ENCODE results near the gene RNF41. TPM values are rescaled to one million over a fixed set of nuclear protein-coding genes. Genes with fewer than 3 reads are reported as not detected.

RNF41 gene
- total and polyA plus RNA-seq, 2 of the 13 experiments (the other 11 are each of a cell fraction or from before 2014, with no cell fraction given), result 27.1 to 39.4 TPM

DNA sequence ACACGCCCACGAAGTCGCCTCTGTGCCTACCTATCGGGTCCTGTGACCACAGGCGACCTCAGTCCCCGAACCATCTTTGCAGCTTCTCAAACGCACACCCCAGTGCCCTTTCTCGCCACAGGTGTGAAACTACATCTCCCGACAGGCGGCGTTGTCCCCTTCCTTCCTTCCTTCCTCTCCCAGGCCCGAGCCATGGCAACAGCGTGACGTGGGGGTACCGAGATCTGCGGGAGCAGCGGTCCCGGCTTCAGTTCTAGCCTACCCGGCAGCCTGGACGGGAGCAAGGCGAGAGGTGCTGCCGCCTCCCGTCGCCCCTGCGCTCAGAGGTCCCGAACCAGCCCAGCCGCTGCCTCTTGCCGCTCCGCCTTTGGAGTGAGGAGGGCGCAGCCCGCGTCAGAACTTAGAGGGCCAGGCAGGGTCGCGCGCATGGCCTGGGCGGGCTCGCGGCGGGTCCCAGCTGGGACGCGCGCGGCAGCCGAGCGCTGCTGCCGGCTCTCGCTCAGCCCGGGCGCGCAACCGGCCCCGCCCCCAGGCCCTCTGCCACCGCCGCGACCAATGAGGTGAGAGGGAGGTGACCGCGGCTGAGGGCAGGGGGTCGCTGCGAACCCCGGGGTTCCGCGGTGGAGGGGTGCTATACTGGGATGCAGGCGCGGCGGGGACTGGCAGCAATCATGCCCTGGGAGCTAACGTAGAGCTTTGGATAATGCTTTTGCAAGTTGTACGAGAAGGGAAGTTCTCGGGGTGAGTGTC is 45.1 kb upstream of the RNF41 start, which contains the start of gene COQ10A (continued):
- TF ChIP-seq THAP9 (CRISPR knock-in tag; IDR thresholded peaks at IDR 0.05; ENCODE audit: borderline replicate concordance), result peak; percentile 68; the same call in 1 of the 2 replicates
- no peak for TF ChIP-seq EED (CRISPR knock-in tag; IDR thresholded peaks at IDR 0.05)
- no peak for TF ChIP-seq SNRNP70 (IDR thresholded peaks at IDR 0.05; ENCODE audit: low read depth, low read length)
- TF ChIP-seq YEATS2 (CRISPR knock-in tag; IDR thresholded peaks at IDR 0.05; ENCODE audit: borderline replicate concordance), result no peak
- no peak for TF ChIP-seq FOXA1 (IDR thresholded peaks at IDR 0.05)
- peak; percentile 40; the same call in 1 of the 2 replicates for TF ChIP-seq FOXA1 (CRISPR knock-in tag; IDR thresholded peaks at IDR 0.05)
- no peak for TF ChIP-seq MLLT10 (CRISPR knock-in tag; IDR thresholded peaks at IDR 0.05)
- no peak for TF ChIP-seq MTA3 (CRISPR knock-in tag; IDR thresholded peaks at IDR 0.05)
- TF ChIP-seq SMARCE1 (IDR thresholded peaks at IDR 0.05; ENCODE audit: borderline replicate concordance), result no peak
- TF ChIP-seq ZNF282 (IDR thresholded peaks at IDR 0.05; ENCODE audit: partially characterized antibody), result no peak
- peak; percentile 52; the same call in 1 of the 2 replicates for TF ChIP-seq SP2 (CRISPR knock-in tag; IDR thresholded peaks at IDR 0.05)
- TF ChIP-seq ZNF660 (CRISPR knock-in tag; IDR thresholded peaks at IDR 0.05; ENCODE audit: borderline replicate concordance, low read depth), result no peak
- TF ChIP-seq ATF2 (CRISPR knock-in tag; IDR thresholded peaks at IDR 0.05), result no peak; the same call in 1 of the 2 replicates
- no peak; the same call in 1 of the 2 replicates for TF ChIP-seq ZNF34 (CRISPR knock-in tag; IDR thresholded peaks at IDR 0.05; ENCODE audit: borderline replicate concordance)
- TF ChIP-seq SRY (CRISPR knock-in tag; IDR thresholded peaks at IDR 0.05), result no peak
- no peak for TF ChIP-seq BCLAF1 (IDR thresholded peaks at IDR 0.05)
- TF ChIP-seq HES4 (CRISPR knock-in tag; IDR thresholded peaks at IDR 0.05; ENCODE audit: borderline replicate concordance), result peak; percentile 96
- no peak for TF ChIP-seq HMG20B (CRISPR knock-in tag; conservative IDR thresholded peaks at IDR 0.05)
- TF ChIP-seq, protein P1, sequence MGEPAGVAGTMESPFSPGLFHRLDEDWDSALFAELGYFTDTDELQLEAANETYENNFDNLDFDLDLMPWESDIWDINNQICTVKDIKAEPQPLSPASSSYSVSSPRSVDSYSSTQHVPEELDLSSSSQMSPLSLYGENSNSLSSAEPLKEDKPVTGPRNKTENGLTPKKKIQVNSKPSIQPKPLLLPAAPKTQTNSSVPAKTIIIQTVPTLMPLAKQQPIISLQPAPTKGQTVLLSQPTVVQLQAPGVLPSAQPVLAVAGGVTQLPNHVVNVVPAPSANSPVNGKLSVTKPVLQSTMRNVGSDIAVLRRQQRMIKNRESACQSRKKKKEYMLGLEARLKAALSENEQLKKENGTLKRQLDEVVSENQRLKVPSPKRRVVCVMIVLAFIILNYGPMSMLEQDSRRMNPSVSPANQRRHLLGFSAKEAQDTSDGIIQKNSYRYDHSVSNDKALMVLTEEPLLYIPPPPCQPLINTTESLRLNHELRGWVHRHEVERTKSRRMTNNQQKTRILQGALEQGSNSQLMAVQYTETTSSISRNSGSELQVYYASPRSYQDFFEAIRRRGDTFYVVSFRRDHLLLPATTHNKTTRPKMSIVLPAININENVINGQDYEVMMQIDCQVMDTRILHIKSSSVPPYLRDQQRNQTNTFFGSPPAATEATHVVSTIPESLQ (CRISPR knock-in tag; conservative IDR thresholded peaks at IDR 0.05), result no peak
- TF ChIP-seq MTA1 (CRISPR knock-in tag; IDR thresholded peaks at IDR 0.05; ENCODE audit: borderline replicate concordance), result peak; percentile 77; the same call in 1 of the 2 replicates
- peak; percentile 25; the same call in 1 of the 2 replicates for TF ChIP-seq NFKB2 (CRISPR knock-in tag; IDR thresholded peaks at IDR 0.05; ENCODE audit: borderline replicate concordance)

Measured in HepG2 (cell line).